Measurements from ENCODE around the gene KCNQ1.
A peak's percentile ranks its signal among the peaks of the same experiment; 100 is the strongest.

The KCNQ1 gene

GRCh38 chr11:2508793-2509192 lies 64.0 kb downstream of the KCNQ1 start:
- no peak overlapping the region for H3K4me3 Mint-ChIP-seq
- DNase-seq (ENCODE audit: low spot score in 2 of 2), result peak in 1 of 2 donors; percentile 25
- H3K36me3 Mint-ChIP-seq, result no peaks in the 10 kb centered on the region
- H3K9me3 Mint-ChIP-seq, result no peaks in the 10 kb centered on the region
- H3K4me1 Mint-ChIP-seq, result peaks cover 22% of the 10 kb centered on the region
- no peak overlapping the region for H3K27ac Mint-ChIP-seq
- ATAC-seq, result no peak

GRCh38 chr11:2509481-2510001 lies 64.7 kb downstream of the KCNQ1 start:
- H3K4me3 Mint-ChIP-seq, result no peak overlapping the region
- no peaks in the 10 kb centered on the region for H3K36me3 Mint-ChIP-seq
- DNase-seq (ENCODE audit: low spot score in 2 of 2) (peak in 1 of 2 donors; percentile 38), ATAC-seq (no peak)
- H3K27ac Mint-ChIP-seq, result no peak overlapping the region
- H3K4me1 Mint-ChIP-seq, result peaks cover 22% of the 10 kb centered on the region
- H3K9me3 Mint-ChIP-seq, result no peaks in the 10 kb centered on the region

- Mint-ChIP-seq H3K9me3 (no peaks in the 10 kb centered on the region), H3K27ac (no peak overlapping the region), H3K4me1 (peaks cover 22% of the 10 kb centered on the region), H3K36me3 (no peaks in the 10 kb centered on the region), H3K4me3 (no peak overlapping the region)
- no peak for ATAC-seq
- peak in 1 of 2 donors; percentile 28 for DNase-seq (ENCODE audit: low spot score in 2 of 2)
Observed at GRCh38 chr11:2510626-2511402, 66.0 kb downstream of the KCNQ1 start.

- Mint-ChIP-seq H3K4me1 (peaks cover 22% of the 10 kb centered on the region), H3K4me3 (no peak overlapping the region), H3K27ac (no peak overlapping the region), H3K9me3 (no peaks in the 10 kb centered on the region), H3K36me3 (no peaks in the 10 kb centered on the region)
- peak; percentile 1 to 35 for DNase-seq (ENCODE audit: low spot score in 2 of 2)
- ATAC-seq, result no peak
Observed at GRCh38 chr11:2511421-2512369, 66.9 kb downstream of the KCNQ1 start.

- no peaks in the 10 kb centered on the region for H3K36me3 Mint-ChIP-seq
- peaks cover 15% of the 10 kb centered on the region for H3K4me1 Mint-ChIP-seq
- peak in 1 of 2 donors; percentile 38 for DNase-seq (ENCODE audit: low spot score in 2 of 2)
- H3K9me3 Mint-ChIP-seq, result no peaks in the 10 kb centered on the region
- ATAC-seq, result no peak
- H3K27ac Mint-ChIP-seq, result no peak overlapping the region
- no peak overlapping the region for H3K4me3 Mint-ChIP-seq
Observed at GRCh38 chr11:2512431-2513407, 67.9 kb downstream of the KCNQ1 start.

GRCh38 chr11:2513441-2513840 lies 68.6 kb downstream of the KCNQ1 start:
- ATAC-seq, result no peak
- H3K27ac Mint-ChIP-seq, result no peak overlapping the region
- peaks cover 15% of the 10 kb centered on the region for H3K4me1 Mint-ChIP-seq
- DNase-seq (ENCODE audit: low spot score in 2 of 2), result peak in 1 of 2 donors; percentile 39
- H3K9me3 Mint-ChIP-seq, result no peaks in the 10 kb centered on the region
- H3K36me3 Mint-ChIP-seq, result no peaks in the 10 kb centered on the region
- no peak overlapping the region for H3K4me3 Mint-ChIP-seq

GRCh38 chr11:2515401-2516275 lies 70.8 kb downstream of the KCNQ1 start:
- peaks cover 5% of the 10 kb centered on the region for H3K4me1 Mint-ChIP-seq
- H3K27ac Mint-ChIP-seq, result no peak overlapping the region
- DNase-seq (ENCODE audit: low spot score in 2 of 2) (peak; percentile 1 to 39), ATAC-seq (no peak)
- no peaks in the 10 kb centered on the region for H3K36me3 Mint-ChIP-seq
- H3K4me3 Mint-ChIP-seq, result no peak overlapping the region
- H3K9me3 Mint-ChIP-seq, result no peaks in the 10 kb centered on the region

- Mint-ChIP-seq H3K36me3 (no peaks in the 10 kb centered on the region), H3K9me3 (no peaks in the 10 kb centered on the region), H3K4me1 (no peaks in the 10 kb centered on the region), H3K4me3 (no peak overlapping the region), H3K27ac (no peak overlapping the region)
- DNase-seq (ENCODE audit: low spot score in 2 of 2), result peak in 1 of 2 donors; percentile 25
- no peak for ATAC-seq
Observed at GRCh38 chr11:2516276-2517015, 71.6 kb downstream of the KCNQ1 start.

- no peak overlapping the region for H3K4me3 Mint-ChIP-seq
- H3K4me1 Mint-ChIP-seq, result no peaks in the 10 kb centered on the region
- ATAC-seq (no peak), DNase-seq (ENCODE audit: low spot score in 2 of 2) (no peak)
- no peaks in the 10 kb centered on the region for H3K9me3 Mint-ChIP-seq
- H3K27ac Mint-ChIP-seq, result no peak overlapping the region
- no peaks in the 10 kb centered on the region for H3K36me3 Mint-ChIP-seq
Observed at GRCh38 chr11:2517016-2517385, 72.2 kb downstream of the KCNQ1 start.

GRCh38 chr11:2517386-2518064 lies 72.7 kb downstream of the KCNQ1 start:
- ATAC-seq, result no peak
- H3K4me1 Mint-ChIP-seq, result no peaks in the 10 kb centered on the region
- DNase-seq (ENCODE audit: low spot score in 2 of 2), result no peak

GRCh38 chr11:2518111-2518982 lies 73.5 kb downstream of the KCNQ1 start:
- Mint-ChIP-seq H3K9me3 (no peaks in the 10 kb centered on the region), H3K27ac (no peak overlapping the region), H3K4me3 (no peak overlapping the region), H3K36me3 (no peaks in the 10 kb centered on the region), H3K4me1 (no peaks in the 10 kb centered on the region)
- DNase-seq (ENCODE audit: low spot score in 2 of 2) (no peak), ATAC-seq (no peak)

More at GRCh38 chr11:2517386-2518064, 72.7 kb downstream of the KCNQ1 start:
- Mint-ChIP-seq H3K36me3 (no peaks in the 10 kb centered on the region), H3K27ac (no peak overlapping the region), H3K4me3 (no peak overlapping the region), H3K9me3 (no peaks in the 10 kb centered on the region)

- Mint-ChIP-seq H3K4me3 (no peak overlapping the region), H3K36me3 (no peaks in the 10 kb centered on the region), H3K4me1 (no peaks in the 10 kb centered on the region), H3K9me3 (no peaks in the 10 kb centered on the region), H3K27ac (no peak overlapping the region)
- ATAC-seq, result no peak
- DNase-seq (ENCODE audit: low spot score in 2 of 2), result no peak
Observed at GRCh38 chr11:2518983-2519340, 74.2 kb downstream of the KCNQ1 start.
